ENCODE measurements around the gene ZEB2. TPM values are rescaled to one million over a fixed set of nuclear protein-coding genes. Genes with fewer than 3 reads are reported as not detected.

Gene ZEB2
- total RNA-seq, 1 experiment from 2014 or later = 71.9 TPM

DNA sequence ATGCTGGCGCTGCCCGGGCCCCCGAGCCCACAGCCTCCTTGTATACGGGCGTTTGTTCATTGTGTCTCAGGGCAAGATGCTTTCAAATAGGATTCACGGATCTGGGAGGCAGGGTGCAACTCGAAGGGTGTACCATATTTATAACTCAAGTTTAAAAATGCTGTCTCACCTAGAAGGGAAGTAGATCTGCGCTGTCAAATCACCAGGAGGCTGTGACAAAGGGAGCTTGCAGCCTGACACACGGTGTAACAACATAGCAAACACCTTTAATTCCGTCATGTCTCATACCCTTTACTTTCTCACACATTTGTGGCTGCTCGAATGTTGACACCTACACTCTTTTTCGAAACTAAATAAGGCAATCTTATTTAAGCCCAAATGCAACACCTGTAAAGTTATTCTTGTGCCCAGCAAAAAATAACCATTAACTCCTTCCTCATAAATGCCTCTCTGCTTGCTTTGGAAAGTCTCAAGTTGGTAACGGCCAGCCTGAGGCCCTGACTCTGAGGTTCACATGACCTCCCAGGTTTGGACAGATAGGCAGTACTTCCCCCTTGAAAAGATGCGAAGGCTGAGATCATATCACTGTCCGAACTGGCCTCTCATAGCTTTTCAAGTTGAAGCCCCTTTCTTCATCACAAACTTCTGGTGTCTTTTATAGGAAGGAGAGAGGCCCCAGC lies 11.6 kb downstream of the ZEB2 start:
- in situ Hi-C loops (cut with HindIII; ENCODE audit: low pct_unique_long_range_greater_than_20kb, low sequenced_read_pairs) = loop anchor here (25.0 kb wide), 1 partner anchor 429 kb away; no protein-coding TSS in a partner anchor
- peak; percentile 76 for DNase-seq (ENCODE audit: low read depth, low spot score)

DNA sequence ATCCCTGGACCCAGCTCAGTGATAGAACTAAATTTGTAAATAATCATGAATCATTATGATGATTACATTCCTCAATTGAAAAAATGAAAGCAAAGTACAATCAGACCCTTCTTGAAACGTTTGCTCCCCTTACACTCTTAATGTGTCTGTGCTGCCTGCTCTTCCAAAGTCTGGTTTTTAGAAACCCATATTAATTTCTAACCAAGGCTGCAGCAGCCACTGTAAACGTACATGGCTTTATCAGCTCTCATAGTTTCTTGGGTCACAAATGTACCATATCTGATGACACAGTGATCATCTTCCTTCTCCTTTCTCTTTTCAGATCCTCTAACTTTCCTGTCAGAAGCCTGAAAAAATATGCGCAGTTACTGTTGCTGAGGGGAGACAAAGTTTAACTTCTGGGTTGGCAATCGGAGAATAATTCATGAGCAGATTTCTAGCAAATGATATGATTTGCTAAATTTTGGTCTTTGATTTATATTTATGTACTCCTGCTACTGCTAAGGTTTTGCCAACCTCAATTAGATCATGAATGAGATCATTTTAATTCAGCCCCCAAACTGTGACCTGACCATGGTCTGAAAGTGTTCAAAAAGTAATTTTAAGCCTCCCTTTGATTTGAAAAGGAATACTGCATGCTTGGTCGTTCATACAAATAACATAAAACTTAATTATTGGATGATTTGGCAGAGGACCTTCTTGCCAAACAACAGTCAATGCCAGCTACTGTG lies 12.3 kb downstream of the ZEB2 start:
- no peak for DNase-seq (ENCODE audit: low read depth, low spot score)
- in situ Hi-C loops (cut with HindIII; ENCODE audit: low pct_unique_long_range_greater_than_20kb, low sequenced_read_pairs) = loop anchor here (25.0 kb wide), 1 partner anchor 430 kb away; no protein-coding TSS in a partner anchor

DNA sequence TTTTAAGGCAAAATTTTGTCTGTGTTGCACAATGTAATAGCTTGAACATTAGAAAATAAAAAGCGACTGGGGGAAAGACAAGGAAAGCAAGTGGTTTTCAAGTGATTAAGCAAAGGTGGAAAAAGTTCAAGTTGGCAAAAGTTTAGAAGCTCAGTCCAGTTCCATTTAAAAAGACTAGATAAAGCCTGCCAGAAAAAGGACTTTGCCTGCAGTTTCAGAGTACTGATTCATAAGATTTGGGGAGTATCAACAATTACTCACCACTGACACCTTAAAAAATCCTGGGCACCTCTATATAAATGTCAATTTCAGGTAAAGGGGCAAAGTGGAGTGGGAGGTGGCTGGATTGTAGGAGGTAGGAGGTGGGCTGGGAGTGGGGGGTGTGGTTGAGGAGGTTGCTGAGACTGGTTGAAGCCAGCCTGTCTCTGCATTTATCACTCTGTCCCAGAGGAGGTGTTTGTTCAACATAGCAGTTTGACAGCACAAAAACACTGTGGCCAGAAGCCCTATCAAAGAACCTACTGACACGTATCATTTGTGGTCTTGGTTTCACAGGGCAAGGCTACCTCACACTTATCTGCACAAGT lies 14.6 kb downstream of the ZEB2 start:
- in situ Hi-C loops (cut with HindIII; ENCODE audit: low pct_unique_long_range_greater_than_20kb, low sequenced_read_pairs) = loop anchor here (25.0 kb wide), 1 partner anchor 432 kb away; no protein-coding TSS in a partner anchor
- DNase-seq (ENCODE audit: low read depth, low spot score) = no peak

DNA sequence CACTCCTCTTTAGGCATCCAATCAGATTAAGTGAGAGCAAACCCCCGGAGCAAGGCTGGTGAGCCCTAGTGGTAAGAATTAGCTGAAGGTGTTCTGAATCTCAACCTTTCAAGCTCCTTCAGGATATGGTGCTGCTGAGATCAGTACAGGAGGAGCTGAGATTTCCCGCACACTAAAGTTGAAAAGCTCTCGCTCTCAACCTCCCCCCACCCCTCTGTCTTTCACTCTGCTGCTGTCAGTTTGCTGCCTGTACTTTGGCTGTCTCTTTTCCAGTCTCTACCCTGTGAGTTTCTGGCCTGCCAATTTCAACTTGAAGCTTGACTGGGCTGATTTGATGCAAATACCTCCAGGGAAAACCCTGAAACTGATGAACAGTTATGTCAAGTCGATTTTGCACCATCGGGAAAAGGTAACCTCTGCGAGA lies 15.7 kb downstream of the ZEB2 start:
- DNase-seq (ENCODE audit: low read depth, low spot score) = no peak
- in situ Hi-C loops (cut with HindIII; ENCODE audit: low pct_unique_long_range_greater_than_20kb, low sequenced_read_pairs) = loop anchor here (25.0 kb wide), 1 partner anchor 433 kb away; no protein-coding TSS in a partner anchor

DNA sequence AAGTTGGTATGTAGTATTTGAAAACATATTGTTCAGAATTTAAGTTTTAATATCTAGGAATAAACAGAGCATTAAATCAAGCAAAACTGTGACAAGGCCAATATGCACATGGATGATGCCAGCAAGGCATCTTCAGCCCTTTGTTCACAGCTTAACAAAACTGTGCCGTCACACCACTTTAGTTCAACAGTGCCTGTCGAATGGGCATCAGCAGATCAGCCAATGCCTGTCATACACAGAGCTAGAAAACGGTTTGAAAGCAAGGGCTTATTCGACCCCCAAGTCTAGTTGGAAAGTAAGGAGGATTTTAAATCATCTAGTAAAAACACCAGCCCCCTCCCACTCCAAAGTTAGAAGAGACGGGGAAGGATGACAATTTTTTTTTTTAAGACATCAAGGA lies 16.7 kb downstream of the ZEB2 start:
- in situ Hi-C loops (cut with HindIII; ENCODE audit: low pct_unique_long_range_greater_than_20kb, low sequenced_read_pairs) = loop anchor here (25.0 kb wide), 1 partner anchor 434 kb away; no protein-coding TSS in a partner anchor
- DNase-seq (ENCODE audit: low read depth, low spot score) = no peak

DNA sequence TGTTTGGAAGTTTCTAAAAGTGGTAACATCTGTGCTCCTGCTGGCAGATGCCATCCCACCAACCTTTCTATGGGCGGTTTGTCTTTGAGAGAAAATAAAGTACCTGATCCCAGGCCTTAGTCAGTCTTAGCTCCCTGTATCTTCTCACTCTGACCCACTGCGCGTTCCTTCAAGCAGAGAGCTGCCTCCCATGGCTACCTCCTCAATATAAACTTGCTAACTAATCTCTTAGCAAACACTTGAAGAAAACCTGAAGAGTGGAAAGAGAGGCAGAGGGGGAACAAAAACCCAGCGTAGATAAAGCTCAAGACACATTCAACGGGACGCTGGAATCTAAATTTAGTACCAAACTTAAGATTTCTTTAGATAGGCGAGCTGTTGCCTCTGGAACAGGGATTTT lies 17.6 kb downstream of the ZEB2 start:
- in situ Hi-C loops (cut with HindIII; ENCODE audit: low pct_unique_long_range_greater_than_20kb, low sequenced_read_pairs) = loop anchor here (25.0 kb wide), 1 partner anchor 435 kb away; no protein-coding TSS in a partner anchor
- no peak for DNase-seq (ENCODE audit: low read depth, low spot score)

DNA sequence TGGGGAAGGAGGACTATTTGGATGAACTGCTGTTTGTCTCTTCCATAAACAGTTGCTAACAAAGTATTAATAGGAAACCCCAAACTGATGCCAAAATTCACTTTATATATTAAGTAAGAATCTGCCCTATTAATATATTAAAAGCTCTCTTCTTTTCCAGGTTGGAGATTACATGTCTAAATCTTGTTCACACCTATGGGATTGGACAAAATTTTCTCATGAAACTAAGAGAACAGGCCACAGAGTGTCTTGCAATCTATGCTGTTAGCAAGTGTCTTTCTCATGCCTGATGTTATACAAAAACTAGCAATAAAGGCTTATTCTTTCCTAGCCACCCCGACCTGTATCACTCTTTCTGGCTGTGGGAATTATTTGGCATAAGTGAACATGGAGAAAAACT lies 18.3 kb downstream of the ZEB2 start:
- in situ Hi-C loops (cut with HindIII; ENCODE audit: low pct_unique_long_range_greater_than_20kb, low sequenced_read_pairs) = loop anchor here (25.0 kb wide), 1 partner anchor 436 kb away; no protein-coding TSS in a partner anchor
- no peak for DNase-seq (ENCODE audit: low read depth, low spot score)

DNA sequence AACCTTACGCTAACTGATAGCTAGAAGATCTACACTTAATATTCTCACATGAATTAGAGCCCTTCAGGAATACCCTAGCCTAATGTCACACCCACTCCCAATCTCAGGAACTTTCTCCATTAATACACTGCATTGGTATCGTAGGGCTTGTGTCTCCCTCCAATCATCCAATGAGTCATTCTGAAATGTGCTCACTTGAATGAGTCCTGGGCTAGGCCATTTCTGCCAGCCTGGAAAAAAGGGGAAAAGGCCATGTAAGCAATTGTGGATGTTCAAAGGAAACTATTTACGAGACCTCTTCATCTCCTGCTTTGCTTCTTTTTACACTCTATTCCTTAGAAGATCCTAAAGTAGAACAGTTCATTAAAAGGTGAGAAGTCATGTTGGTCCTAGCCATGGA lies 18.8 kb downstream of the ZEB2 start:
- in situ Hi-C loops (cut with HindIII; ENCODE audit: low pct_unique_long_range_greater_than_20kb, low sequenced_read_pairs) = loop anchor here (25.0 kb wide), 1 partner anchor 436 kb away; no protein-coding TSS in a partner anchor
- no peak for DNase-seq (ENCODE audit: low read depth, low spot score)

DNA sequence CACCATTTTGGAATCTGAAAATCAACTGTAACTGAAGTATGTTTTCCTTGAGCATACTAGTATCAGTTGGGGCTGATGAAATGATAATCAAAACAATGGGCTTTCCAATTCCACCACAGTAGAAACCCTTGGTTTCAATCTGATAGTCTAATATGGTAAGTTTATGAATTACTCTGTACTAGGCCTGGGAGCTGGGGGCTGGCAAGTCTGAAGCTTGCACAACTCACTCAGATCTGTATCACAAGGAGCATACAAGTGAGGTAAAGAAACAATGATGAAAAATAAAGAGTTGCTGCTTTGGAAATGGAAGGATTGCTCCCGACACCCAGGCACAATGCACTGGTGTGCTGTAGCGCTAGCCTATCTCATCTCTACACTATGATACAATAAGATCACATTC lies 19.4 kb downstream of the ZEB2 start:
- in situ Hi-C loops (cut with HindIII; ENCODE audit: low pct_unique_long_range_greater_than_20kb, low sequenced_read_pairs) = loop anchor here (25.0 kb wide), 1 partner anchor 437 kb away; no protein-coding TSS in a partner anchor
- no peak for DNase-seq (ENCODE audit: low read depth, low spot score)

DNA sequence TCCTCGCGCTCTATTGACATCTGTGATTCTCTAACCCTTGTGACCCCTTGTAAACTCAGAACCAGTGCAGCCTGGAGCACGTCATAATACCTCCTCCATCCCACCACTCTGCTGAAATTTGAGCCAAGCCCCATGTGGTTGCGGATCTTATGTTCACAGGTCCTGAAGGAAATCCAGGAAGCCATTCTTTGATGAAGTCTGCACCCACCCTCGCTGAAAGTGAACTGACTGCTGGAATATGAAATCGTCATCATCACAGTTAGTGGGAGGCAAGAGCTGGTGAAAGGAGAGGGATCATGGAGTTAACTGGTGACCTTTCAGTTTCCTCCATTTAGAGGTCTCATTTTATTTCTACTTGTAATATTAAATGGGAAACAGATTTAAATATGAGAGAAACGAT lies 21.6 kb downstream of the ZEB2 start:
- in situ Hi-C loops (cut with HindIII; ENCODE audit: low pct_unique_long_range_greater_than_20kb, low sequenced_read_pairs) = no loop called here
- no peak for DNase-seq (ENCODE audit: low read depth, low spot score)

DNA sequence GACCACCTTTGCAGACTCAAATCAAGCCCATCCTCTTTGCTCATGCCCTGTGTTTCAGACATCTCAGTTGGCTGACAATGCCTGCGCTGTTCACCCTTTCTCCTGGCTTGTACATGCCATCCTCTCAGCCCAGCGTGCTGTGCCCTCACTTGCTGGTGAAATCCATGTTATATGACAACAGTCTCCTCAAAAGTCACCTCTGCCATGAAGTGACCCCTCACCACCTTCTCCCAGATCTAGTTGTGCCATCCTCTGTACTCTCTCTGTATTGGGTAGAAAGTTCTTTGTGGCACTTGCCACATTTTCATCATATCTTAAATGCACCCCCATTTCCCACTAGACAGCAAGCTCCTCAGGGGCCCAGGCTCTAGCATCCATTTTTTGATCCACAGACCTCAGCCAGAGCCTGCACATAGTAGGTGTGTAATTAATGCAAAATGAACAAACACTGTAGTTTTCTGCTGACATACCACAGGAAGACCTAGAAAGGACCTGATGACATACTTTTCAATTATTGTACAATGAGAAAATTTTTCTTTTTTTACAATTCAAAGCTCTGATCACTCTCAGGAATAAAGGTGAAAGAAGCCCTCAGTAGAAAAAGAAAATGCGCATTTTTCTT lies 22.8 kb downstream of the ZEB2 start:
- DNase-seq (ENCODE audit: low read depth, low spot score) = no peak
- in situ Hi-C loops (cut with HindIII; ENCODE audit: low pct_unique_long_range_greater_than_20kb, low sequenced_read_pairs) = no loop called here

DNA sequence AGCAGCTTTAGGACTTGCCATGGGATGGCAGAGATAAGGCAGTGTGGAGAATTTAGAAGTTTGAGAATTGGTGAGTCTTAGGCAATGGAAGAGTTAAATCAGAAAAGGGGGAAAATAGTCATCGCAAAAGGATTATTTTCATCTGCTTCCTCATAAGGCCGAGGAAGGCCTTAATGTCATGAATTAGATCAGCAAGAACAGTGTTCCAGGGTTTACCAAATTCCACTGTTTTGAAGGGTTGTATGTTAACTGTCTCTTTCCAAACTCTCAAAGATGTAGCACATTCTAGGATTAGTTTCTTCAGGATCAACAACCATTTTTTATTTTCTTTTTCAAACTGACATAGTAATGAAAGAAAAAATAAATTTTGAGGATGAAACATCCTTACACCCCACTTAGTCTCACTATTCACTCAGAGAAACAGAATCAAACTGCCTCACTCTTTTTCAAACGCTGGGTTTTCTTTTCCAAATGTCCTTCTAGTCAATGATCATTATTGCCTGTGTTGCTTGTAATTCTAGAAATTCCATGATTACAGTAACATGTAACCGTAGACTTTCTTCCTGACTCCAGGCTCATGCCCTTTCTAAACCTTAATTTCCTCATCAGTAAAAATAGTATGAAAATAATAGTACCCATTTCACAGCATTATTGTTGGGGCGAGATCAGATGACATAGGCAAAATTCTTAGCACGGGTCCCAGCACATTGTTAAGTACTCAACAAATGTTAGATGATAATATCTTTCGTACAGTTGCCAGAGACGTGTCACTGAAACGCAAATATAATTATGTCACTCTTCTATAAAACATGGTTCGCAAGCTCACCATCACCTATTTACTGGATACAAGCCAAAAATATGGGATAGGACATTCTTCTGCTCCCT lies 23.6 kb downstream of the ZEB2 start:
- in situ Hi-C loops (cut with HindIII; ENCODE audit: low pct_unique_long_range_greater_than_20kb, low sequenced_read_pairs) = no loop called here
- DNase-seq (ENCODE audit: low read depth, low spot score) = no peak

DNA sequence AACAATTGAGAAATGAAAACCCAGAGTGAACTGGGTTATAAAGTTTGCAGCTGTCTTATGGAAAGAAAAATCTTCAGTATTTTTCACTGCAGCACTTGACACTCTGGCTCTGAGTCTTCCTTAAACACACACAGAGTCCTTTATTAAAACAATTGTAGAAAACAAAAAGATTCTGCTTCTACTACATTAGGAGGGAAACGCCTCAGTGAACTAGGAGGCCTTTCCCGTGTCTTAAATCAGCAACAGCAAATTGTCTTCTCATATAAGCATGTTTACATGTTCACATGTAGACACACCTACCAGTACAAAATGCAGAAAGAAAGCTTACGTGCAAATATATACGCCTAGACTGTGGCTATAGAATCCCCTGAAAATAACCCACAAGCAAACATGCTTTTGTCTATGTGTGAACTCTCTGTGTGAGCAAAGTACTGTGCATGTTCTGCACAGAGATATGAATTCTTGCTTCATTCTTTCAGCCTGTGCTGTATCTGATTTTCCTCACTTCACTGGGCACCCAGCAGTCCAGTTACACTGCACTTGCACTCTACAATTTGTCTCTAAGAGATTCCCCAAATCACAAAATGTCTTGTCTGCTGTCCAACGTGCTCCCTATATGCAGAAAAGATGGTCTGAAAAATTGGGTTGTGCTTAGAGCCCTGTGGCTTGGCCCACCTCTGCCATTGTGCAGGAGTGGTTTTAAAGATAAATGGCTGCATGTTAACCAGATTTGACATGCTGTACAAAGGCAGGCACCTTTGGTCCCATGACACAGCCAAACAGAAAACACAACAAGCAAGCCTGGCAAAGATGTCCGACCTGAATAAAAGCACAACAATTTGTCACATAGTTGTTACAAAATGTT lies 24.5 kb downstream of the ZEB2 start:
- no peak for DNase-seq (ENCODE audit: low read depth, low spot score)
- in situ Hi-C loops (cut with HindIII; ENCODE audit: low pct_unique_long_range_greater_than_20kb, low sequenced_read_pairs) = no loop called here

DNA sequence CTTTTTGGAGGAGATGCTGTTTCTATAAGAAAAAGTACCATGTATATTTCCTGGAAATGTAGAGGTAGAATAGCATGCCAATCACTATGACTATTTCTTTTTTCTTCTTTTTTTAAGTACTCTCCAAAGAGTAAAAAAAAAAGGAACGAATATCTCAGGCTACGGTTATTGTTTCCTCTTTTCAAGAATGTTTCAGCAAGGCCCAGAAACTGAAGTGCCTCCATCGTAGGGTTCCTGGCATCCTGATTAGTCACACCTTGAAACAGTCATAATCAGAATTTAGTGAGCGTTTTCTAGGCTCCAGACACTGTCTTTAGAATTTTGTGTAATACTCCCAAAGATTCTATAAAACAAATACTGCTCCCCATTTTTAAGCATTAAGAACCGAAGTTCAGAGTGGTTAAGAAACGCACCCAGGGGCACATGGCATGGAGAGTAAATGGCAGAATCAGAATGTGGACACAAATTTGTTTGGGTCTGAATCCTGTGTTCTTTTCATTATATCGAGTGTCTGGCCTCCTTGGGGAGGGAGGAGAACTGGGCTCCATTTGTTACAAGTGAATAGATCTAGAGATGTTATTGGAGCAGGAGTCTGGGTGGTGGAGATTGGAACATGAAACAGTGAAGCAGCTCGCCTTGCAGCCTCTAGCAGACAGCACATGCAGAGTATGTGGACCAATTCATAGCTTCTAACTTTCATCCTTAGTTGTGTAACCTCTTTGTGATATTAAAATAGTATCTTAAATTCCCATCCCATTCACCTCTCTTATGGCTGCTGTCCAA lies 26.7 kb downstream of the ZEB2 start:
- in situ Hi-C loops (cut with HindIII; ENCODE audit: low pct_unique_long_range_greater_than_20kb, low sequenced_read_pairs) = no loop called here

DNA sequence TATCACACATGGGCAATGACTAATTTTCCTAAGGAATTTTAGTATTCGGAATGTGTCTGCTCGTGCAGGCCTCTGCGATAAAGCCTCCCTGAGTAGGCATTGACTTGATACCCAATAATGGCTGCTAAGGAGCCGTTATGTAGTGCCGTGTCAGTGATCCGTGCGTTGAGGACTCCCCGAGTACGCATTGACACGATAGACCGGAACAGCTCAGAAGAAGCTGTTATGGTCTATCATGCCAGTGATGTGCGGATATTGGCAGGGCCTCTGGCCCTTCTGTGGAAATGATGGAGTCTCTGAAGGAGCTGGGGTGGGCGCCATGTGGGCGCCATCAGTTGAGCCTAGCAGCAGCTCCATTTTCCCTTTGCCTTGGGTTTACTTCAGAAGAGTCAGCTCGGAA lies 29.1 kb downstream of the ZEB2 start:
- DNase-seq (ENCODE audit: low read depth, low spot score) = no peak
- in situ Hi-C loops (cut with HindIII; ENCODE audit: low pct_unique_long_range_greater_than_20kb, low sequenced_read_pairs) = no loop called here

More for the DNA sequence above, 26.7 kb downstream of the ZEB2 start:
- no peak for DNase-seq (ENCODE audit: low read depth, low spot score)

Measured in SK-MEL-5 (cell line).